Thyroid gland (tissue), 4 donors: Measurements from ENCODE around the gene CLCA1. TPM values are rescaled to one million over a fixed set of nuclear protein-coding genes. Genes with fewer than 3 reads are reported as not detected.

Experiments used
- DNase-seq, 2 donors: peaks; one replicate each; pipeline ENCODE4 v3.0.0-alpha.2; 2019
- H3K27ac ChIP-seq, 3 donors: fragments of 200-600 bp; sonication (generic); 1 replicate in 2 of 3; 2 replicates in 1 of 3; pipeline ENCODE4 v1.5.1; 2016 to 2019; ENCODE audit warnings: mild to moderate bottlenecking in 1 of 3, moderate library complexity in 1 of 3
- H3K27me3 ChIP-seq: fragments of 200-600 bp; sonication (generic); one replicate; pipeline ENCODE4 v1.5.1; 2019
- H3K36me3 ChIP-seq, 2 donors: fragments of 200-600 bp; sonication (generic); one replicate each; pipeline ENCODE4 v1.5.1; 2016 to 2019
- H3K4me1 ChIP-seq, 2 donors: fragments of 200-600 bp; sonication (generic); one replicate each; pipeline ENCODE4 v1.5.1; 2017 to 2019
- H3K4me3 ChIP-seq, 3 donors: fragments of 200-600 bp; sonication (generic); replicated peaks in 1 of 3; 1 replicate in 2 of 3; 2 replicates in 1 of 3; pipeline ENCODE4 v1.5.1; 2016; ENCODE audit warnings: mild to moderate bottlenecking in 1 of 3
- H3K9me3 ChIP-seq: fragments of 200-600 bp; sonication (generic); one replicate; pipeline ENCODE4 v1.5.1; 2017
- CTCF ChIP-seq, 6 experiments: fragments of 200-600 bp in 3 of 6; fragments of 450-650 bp in 3 of 6; sonication (generic) in 3 of 6; IDR thresholded peaks; one replicate each; pipeline ENCODE4 v1.5.1; 2016 to 2019; ENCODE audit warnings: antibody characterized with exemption in 6 of 6, mild to moderate bottlenecking in 2 of 6, inconsistent platforms in 1 of 6, moderate library complexity in 1 of 6
- POLR2A ChIP-seq, 2 donors: fragments of 450-650 bp; IDR thresholded peaks; one replicate each; pipeline ENCODE4 v1.6.1; 2017; ENCODE audit warnings: antibody characterized with exemption in 2 of 2, mild to moderate bottlenecking in 2 of 2, moderate library complexity in 1 of 2
- WGBS, 2 donors: methylation state at CpG; one replicate each; pipeline ENCODE4 v1.1.5; 2017; 5-methylcytosine and 5-hydroxymethylcytosine counted together
- intact Hi-C: fragments of 100-400 bp; cut with DNase I; formaldehyde crosslinking; loops from one replicate; pipeline ENCODE4 v1.15.1; 2023
- total RNA-seq, 4 donors: library from RNA; depleted of rRNA; stranded (reverse); fragments of >200 nt; gene quantifications; one replicate each; pipeline ENCODE4 v1.2.3, GENCODE V29; 2016

The CLCA1 gene
- total RNA-seq = not detected

- Histone ChIP-seq H3K9me3 (no peaks in the 10 kb centered on the region), H3K4me1 (no peaks in the 10 kb centered on the region), H3K4me3 (no peak within 1 kb of the TSS), H3K27me3 (peaks cover 4% of the 10 kb centered on the region), H3K27ac (no peak within 1 kb of the TSS), H3K36me3 (no peaks in the 10 kb centered on the region)
- DNase-seq = no peak
- WGBS, 2 donors = 86 to 91% methylated on average over 7 of the region's 7 CpGs
- intact Hi-C loops = no loop called here
- no peak for TF ChIP-seq POLR2A (IDR thresholded peaks at IDR 0.05)
- TF ChIP-seq CTCF (IDR thresholded peaks at IDR 0.05) = no peak
Observed at GRCh38 chr1:86468501-86468977, at the start of gene CLCA1. CLCA1 (plus strand) TSS chr1:86468927; CDS start chr1:86468972, 45 bp downstream.

- no peaks in the 10 kb centered on the region for H3K36me3 ChIP-seq
- 25 to 42% methylated on average over 4 of the region's 4 CpGs for WGBS, 2 donors
- H3K4me3 ChIP-seq = no peak overlapping the region
- H3K27me3 ChIP-seq = peaks cover 3% of the 10 kb centered on the region
- no peak for TF ChIP-seq POLR2A (IDR thresholded peaks at IDR 0.05)
- TF ChIP-seq CTCF (IDR thresholded peaks at IDR 0.05) = peak in 4 of 6 experiments; percentile 24 to 64 (median 42)
- H3K4me1 ChIP-seq = no peaks in the 10 kb centered on the region
- DNase-seq = peak; percentile 17 to 50
- intact Hi-C loops = no loop called here
- H3K27ac ChIP-seq = no peak overlapping the region
- no peaks in the 10 kb centered on the region for H3K9me3 ChIP-seq
Observed at GRCh38 chr1:86419277-86419903, 49.3 kb upstream of the CLCA1 start.

- TF ChIP-seq POLR2A (IDR thresholded peaks at IDR 0.05) (no peak), CTCF (IDR thresholded peaks at IDR 0.05) (no peak)
- intact Hi-C loops = no loop called here
- Histone ChIP-seq H3K4me3 (no peak overlapping the region), H3K36me3 (no peaks in the 10 kb centered on the region), H3K27ac (no peak overlapping the region), H3K27me3 (peaks cover 3% of the 10 kb centered on the region), H3K4me1 (no peaks in the 10 kb centered on the region), H3K9me3 (no peaks in the 10 kb centered on the region)
- DNase-seq = no peak
- 60 to 73% methylated on average over 7 of the region's 7 CpGs for WGBS, 2 donors
Observed at GRCh38 chr1:86421601-86422280, 47.0 kb upstream of the CLCA1 start.

- Histone ChIP-seq H3K4me3 (no peak overlapping the region), H3K27ac (no peak overlapping the region), H3K27me3 (no peaks in the 10 kb centered on the region), H3K36me3 (no peaks in the 10 kb centered on the region), H3K9me3 (no peaks in the 10 kb centered on the region), H3K4me1 (no peaks in the 10 kb centered on the region)
- no peak for DNase-seq
- TF ChIP-seq POLR2A (IDR thresholded peaks at IDR 0.05) = no peak
- intact Hi-C loops = no loop called here
Observed at GRCh38 chr1:86423473-86423872, 45.3 kb upstream of the CLCA1 start.

- no peak within 1 kb of the TSS for H3K4me3 ChIP-seq
- H3K27ac ChIP-seq = no peak within 1 kb of the TSS
- no peak for DNase-seq
- H3K4me1 ChIP-seq = no peaks in the 10 kb centered on the region
- intact Hi-C loops = no loop called here
- no peaks in the 10 kb centered on the region for H3K27me3 ChIP-seq
- no peaks in the 10 kb centered on the region for H3K9me3 ChIP-seq
- TF ChIP-seq POLR2A (IDR thresholded peaks at IDR 0.05) (no peak), CTCF (IDR thresholded peaks at IDR 0.05) (no peak)
- no peaks in the 10 kb centered on the region for H3K36me3 ChIP-seq
Observed at GRCh38 chr1:86423873-86424272, 44.9 kb upstream of the CLCA1 start, which contains the start of gene CLCA2. CLCA2 (plus strand) TSS chr1:86424171; CDS start chr1:86424248, 77 bp downstream.
